HEK293 (cell line): ENCODE measurements around the gene RAB28.

Experiments
- CTCF ChIA-PET: fragments of 350-600 bp; formaldehyde crosslinking; extraction: SDS; loops from one replicate; lab custom pipeline; 2021; ENCODE audit warnings: antibody characterized with exemption; lab: Yijun Ruan, JAX
- POLR2A ChIA-PET: fragments of 300-600 bp; formaldehyde crosslinking; extraction: SDS; loops from one replicate; lab custom pipeline; 2020; ENCODE audit warnings: antibody characterized with exemption, inconsistent platforms; lab: Yijun Ruan, JAX
- H3K27ac ChIP-seq: fragments of 200-500 bp; sonication (Bioruptor generic); 2 replicates; pipeline ENCODE4 v1.5.1; 2014; ENCODE audit warnings: low read depth, low read length, control low read depth, inconsistent platforms; ENCODE audit errors: extremely low read depth
- H3K36me3 ChIP-seq, 2 experiments: fragments of 200-500 bp in 1 of 2; sonication (Bioruptor generic) in 1 of 2; 1 replicate in 1 of 2; 2 replicates in 1 of 2; pipeline ENCODE4 v1.5.1; 2014 to 2017; ENCODE audit warnings: inconsistent platforms in 2 of 2, low read length in 2 of 2; ENCODE audit not compliant: control insufficient read depth in 2 of 2, insufficient read depth in 1 of 2
- H3K4me1 ChIP-seq: fragments of 200-500 bp; sonication (Bioruptor generic); 2 replicates; pipeline ENCODE4 v1.5.1; 2014; ENCODE audit warnings: mild to moderate bottlenecking, low read length, inconsistent platforms; ENCODE audit not compliant: control insufficient read depth, insufficient read depth
- H3K4me3 ChIP-seq: 2 replicates; pipeline ENCODE4 v1.5.1; 2011; ENCODE audit warnings: low read depth, mild to moderate bottlenecking, control low read depth, low read length, moderate library complexity
- H3K9me3 ChIP-seq: fragments of 200-500 bp; sonication (Bioruptor generic); 2 replicates; pipeline ENCODE4 v1.5.1; 2014; ENCODE audit warnings: low read depth, low read length, inconsistent platforms; ENCODE audit not compliant: control insufficient read depth, insufficient read depth
- MYNN ChIP-seq: fragments of 450-650 bp; formaldehyde crosslinking; IDR thresholded peaks from 2 replicates; pipeline ENCODE4 v1.5.1; 2016; ENCODE audit warnings: missing biosample characterization, missing genetic modification characterization, borderline replicate concordance
- MZF1 ChIP-seq: fragments of 450-650 bp; formaldehyde crosslinking; IDR thresholded peaks from 2 replicates; pipeline ENCODE4 v1.5.1; 2017; ENCODE audit warnings: missing biosample characterization, missing genetic modification characterization, borderline replicate concordance
- PRDM1 ChIP-seq: fragments of 450-650 bp; formaldehyde crosslinking; IDR thresholded peaks from 2 replicates; pipeline ENCODE4; 2016; ENCODE audit warnings: missing biosample characterization, missing genetic modification characterization
- SALL2 ChIP-seq: fragments of 450-650 bp; formaldehyde crosslinking; IDR thresholded peaks from 2 replicates; pipeline ENCODE4 v1.5.0; 2017; ENCODE audit warnings: missing biosample characterization, mild to moderate bottlenecking, missing genetic modification characterization, borderline replicate concordance
- TCF7L2 ChIP-seq: IDR thresholded peaks from 2 replicates; pipeline ENCODE4 v1.6.1; 2011; ENCODE audit warnings: low read depth, mild to moderate bottlenecking, inconsistent platforms, low read length, moderate library complexity, borderline replicate concordance
- TRIM28 ChIP-seq: IDR thresholded peaks from 2 replicates; pipeline ENCODE4 v1.6.1; 2011; ENCODE audit warnings: low read length, control low read depth, borderline replicate concordance
- YY2 ChIP-seq: fragments of 450-650 bp; formaldehyde crosslinking; IDR thresholded peaks from 2 replicates; pipeline ENCODE4 v1.5.1; 2016; ENCODE audit warnings: missing biosample characterization, missing genetic modification characterization
- ZBTB48 ChIP-seq: fragments of 450-650 bp; formaldehyde crosslinking; IDR thresholded peaks from 2 replicates; pipeline ENCODE4 v1.5.1; 2016; ENCODE audit warnings: missing biosample characterization, missing genetic modification characterization
- ZEB2 ChIP-seq: fragments of 450-650 bp; formaldehyde crosslinking; IDR thresholded peaks from 2 replicates; pipeline ENCODE4 v1.5.1; 2016; ENCODE audit warnings: missing biosample characterization, missing genetic modification characterization
- ZNF138 ChIP-seq: fragments of 450-650 bp; formaldehyde crosslinking; IDR thresholded peaks from 2 replicates; pipeline ENCODE4 v1.5.1; 2016; ENCODE audit warnings: missing biosample characterization, missing genetic modification characterization, borderline replicate concordance
- ZNF146 ChIP-seq: fragments of 450-650 bp; formaldehyde crosslinking; IDR thresholded peaks from 2 replicates; pipeline ENCODE4 v1.5.1; 2016; ENCODE audit warnings: missing biosample characterization, missing genetic modification characterization
- ZNF148 ChIP-seq: fragments of 450-650 bp; formaldehyde crosslinking; IDR thresholded peaks from 2 replicates; pipeline ENCODE4 v1.5.0; 2017; ENCODE audit warnings: missing biosample characterization, missing genetic modification characterization, borderline replicate concordance
- ZNF223 ChIP-seq: fragments of 450-650 bp; formaldehyde crosslinking; IDR thresholded peaks from 2 replicates; pipeline ENCODE4 v1.5.1; 2016; ENCODE audit warnings: missing biosample characterization, missing genetic modification characterization
- ZNF274 ChIP-seq, 2 experiments: fragments of 200-500 bp in 1 of 2; fragments of 450-650 bp in 1 of 2; sonication (Bioruptor generic) in 1 of 2; formaldehyde crosslinking in 1 of 2; IDR thresholded peaks; 2 replicates each; pipeline versions ENCODE4 v1.5.1 to v1.6.1; 2014 to 2016; ENCODE audit warnings: borderline replicate concordance in 1 of 2, inconsistent platforms in 1 of 2, low read length in 1 of 2, missing biosample characterization in 1 of 2, missing genetic modification characterization in 1 of 2
- ZNF404 ChIP-seq: fragments of 450-650 bp; formaldehyde crosslinking; IDR thresholded peaks from 2 replicates; pipeline ENCODE4 v1.5.1; 2017; ENCODE audit warnings: missing biosample characterization, missing genetic modification characterization
- ZNF416 ChIP-seq: fragments of 450-650 bp; formaldehyde crosslinking; IDR thresholded peaks from 2 replicates; pipeline ENCODE4 v1.5.1; 2016; ENCODE audit warnings: missing biosample characterization, missing genetic modification characterization
- ZNF571 ChIP-seq: fragments of 450-650 bp; formaldehyde crosslinking; IDR thresholded peaks from 2 replicates; pipeline ENCODE4 v1.5.0; 2017; ENCODE audit warnings: missing biosample characterization, missing genetic modification characterization
- ZNF707 ChIP-seq: fragments of 450-650 bp; formaldehyde crosslinking; IDR thresholded peaks from 2 replicates; pipeline ENCODE4 v1.5.1; 2016; ENCODE audit warnings: missing biosample characterization, missing genetic modification characterization
- ZNF830 ChIP-seq: fragments of 450-650 bp; IDR thresholded peaks from 2 replicates; pipeline ENCODE4 v1.5.0; 2018; ENCODE audit warnings: missing biosample characterization, missing genetic modification characterization, low read depth, mild to moderate bottlenecking, moderate library complexity
- ZNF837 ChIP-seq: fragments of 450-650 bp; formaldehyde crosslinking; IDR thresholded peaks from 2 replicates; pipeline ENCODE4 v1.5.1; 2016; ENCODE audit warnings: missing biosample characterization, missing genetic modification characterization
- TF ChIP-seq, protein P1 (sequence below): IDR thresholded peaks from 2 replicates; pipeline ENCODE4 v1.6.1; 2011; ENCODE audit warnings: mild to moderate bottlenecking, low read depth, low read length, borderline replicate concordance
- TF ChIP-seq, protein P2 (sequence below): fragments of 450-650 bp; formaldehyde crosslinking; IDR thresholded peaks from 2 replicates; pipeline ENCODE4 v1.5.1; 2016; ENCODE audit warnings: missing biosample characterization, missing genetic modification characterization
- TF ChIP-seq, protein P3 (sequence below): fragments of 450-650 bp; formaldehyde crosslinking; IDR thresholded peaks from 2 replicates; pipeline ENCODE4 v1.5.1; 2016; ENCODE audit warnings: missing biosample characterization, missing genetic modification characterization
- TF ChIP-seq, protein P4 (sequence below): fragments of 450-650 bp; formaldehyde crosslinking; IDR thresholded peaks from 2 replicates; pipeline ENCODE4 v1.5.1; 2017; ENCODE audit warnings: missing biosample characterization, missing genetic modification characterization

Gene RAB28

GRCh38 chr4:13449590-13449989 lies 34.5 kb downstream of the RAB28 start:
- ChIA-PET CTCF (no interaction called here), POLR2A (no interaction called here)
- Histone ChIP-seq H3K27ac (no peak overlapping the region), H3K9me3 (no peaks in the 10 kb centered on the region), H3K4me3 (no peak overlapping the region), H3K36me3 (peaks cover 0 to 6% of the 10 kb centered on the region in 2 experiments; a peak in 1 of 3 replicates), H3K4me1 (no peaks in the 10 kb centered on the region)
- no peak for TF ChIP-seq ZNF146 (tag by site-specific recombination)
- TF ChIP-seq PRDM1 (tag by site-specific recombination): no peak
- TF ChIP-seq, protein P1, sequence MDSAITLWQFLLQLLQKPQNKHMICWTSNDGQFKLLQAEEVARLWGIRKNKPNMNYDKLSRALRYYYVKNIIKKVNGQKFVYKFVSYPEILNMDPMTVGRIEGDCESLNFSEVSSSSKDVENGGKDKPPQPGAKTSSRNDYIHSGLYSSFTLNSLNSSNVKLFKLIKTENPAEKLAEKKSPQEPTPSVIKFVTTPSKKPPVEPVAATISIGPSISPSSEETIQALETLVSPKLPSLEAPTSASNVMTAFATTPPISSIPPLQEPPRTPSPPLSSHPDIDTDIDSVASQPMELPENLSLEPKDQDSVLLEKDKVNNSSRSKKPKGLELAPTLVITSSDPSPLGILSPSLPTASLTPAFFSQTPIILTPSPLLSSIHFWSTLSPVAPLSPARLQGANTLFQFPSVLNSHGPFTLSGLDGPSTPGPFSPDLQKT: no peak
- no peak for TF ChIP-seq TCF7L2
- TF ChIP-seq ZNF148 (tag by site-specific recombination): no peak
- no peak for TF ChIP-seq ZNF571 (tag by site-specific recombination)
- no peak for TF ChIP-seq ZNF138
- no peak for TF ChIP-seq ZNF707
- TF ChIP-seq ZNF274 (IDR thresholded peaks at IDR 0.05; ENCODE audit: low read length): no peak
- TF ChIP-seq ZNF274 (tag by site-specific recombination; IDR thresholded peaks at IDR 0.05; ENCODE audit: borderline replicate concordance): no peak
- no peak for TF ChIP-seq ZNF223 (tag by site-specific recombination)

GRCh38 chr4:13445841-13446790 lies 38.0 kb downstream of the RAB28 start:
- H3K36me3 ChIP-seq: peaks cover 0 to 3% of the 10 kb centered on the region in 2 experiments; a peak in 1 of 3 replicates
- no peak overlapping the region for H3K4me3 ChIP-seq
- ChIA-PET CTCF (no interaction called here), POLR2A (no interaction called here)
- H3K9me3 ChIP-seq: no peaks in the 10 kb centered on the region
- H3K4me1 ChIP-seq: 0 out of 2 replicates have a peak, but pooled peaks cover 2% of the 10 kb centered on the region
- H3K27ac ChIP-seq: no peak overlapping the region
- TF ChIP-seq MZF1: no peak
- no peak for TF ChIP-seq ZNF404 (tag by site-specific recombination)
- TF ChIP-seq, protein P2, sequence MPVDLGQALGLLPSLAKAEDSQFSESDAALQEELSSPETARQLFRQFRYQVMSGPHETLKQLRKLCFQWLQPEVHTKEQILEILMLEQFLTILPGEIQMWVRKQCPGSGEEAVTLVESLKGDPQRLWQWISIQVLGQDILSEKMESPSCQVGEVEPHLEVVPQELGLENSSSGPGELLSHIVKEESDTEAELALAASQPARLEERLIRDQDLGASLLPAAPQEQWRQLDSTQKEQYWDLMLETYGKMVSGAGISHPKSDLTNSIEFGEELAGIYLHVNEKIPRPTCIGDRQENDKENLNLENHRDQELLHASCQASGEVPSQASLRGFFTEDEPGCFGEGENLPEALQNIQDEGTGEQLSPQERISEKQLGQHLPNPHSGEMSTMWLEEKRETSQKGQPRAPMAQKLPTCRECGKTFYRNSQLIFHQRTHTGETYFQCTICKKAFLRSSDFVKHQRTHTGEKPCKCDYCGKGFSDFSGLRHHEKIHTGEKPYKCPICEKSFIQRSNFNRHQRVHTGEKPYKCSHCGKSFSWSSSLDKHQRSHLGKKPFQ (tag by site-specific recombination): no peak
- no peak for TF ChIP-seq ZNF830
- TF ChIP-seq SALL2 (tag by site-specific recombination): no peak
- no peak for TF ChIP-seq ZNF416 (tag by site-specific recombination)
- TF ChIP-seq YY2 (tag by site-specific recombination): no peak
- TF ChIP-seq, protein P3, sequence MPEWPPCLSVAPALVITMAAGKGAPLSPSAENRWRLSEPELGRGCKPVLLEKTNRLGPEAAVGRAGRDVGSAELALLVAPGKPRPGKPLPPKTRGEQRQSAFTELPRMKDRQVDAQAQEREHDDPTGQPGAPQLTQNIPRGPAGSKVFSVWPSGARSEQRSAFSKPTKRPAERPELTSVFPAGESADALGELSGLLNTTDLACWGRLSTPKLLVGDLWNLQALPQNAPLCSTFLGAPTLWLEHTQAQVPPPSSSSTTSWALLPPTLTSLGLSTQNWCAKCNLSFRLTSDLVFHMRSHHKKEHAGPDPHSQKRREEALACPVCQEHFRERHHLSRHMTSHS: no peak
- no peak for TF ChIP-seq PRDM1 (tag by site-specific recombination)
- TF ChIP-seq ZNF837 (tag by site-specific recombination): no peak
- no peak for TF ChIP-seq TRIM28
- no peak for TF ChIP-seq ZEB2 (tag by site-specific recombination)
- TF ChIP-seq, protein P4, sequence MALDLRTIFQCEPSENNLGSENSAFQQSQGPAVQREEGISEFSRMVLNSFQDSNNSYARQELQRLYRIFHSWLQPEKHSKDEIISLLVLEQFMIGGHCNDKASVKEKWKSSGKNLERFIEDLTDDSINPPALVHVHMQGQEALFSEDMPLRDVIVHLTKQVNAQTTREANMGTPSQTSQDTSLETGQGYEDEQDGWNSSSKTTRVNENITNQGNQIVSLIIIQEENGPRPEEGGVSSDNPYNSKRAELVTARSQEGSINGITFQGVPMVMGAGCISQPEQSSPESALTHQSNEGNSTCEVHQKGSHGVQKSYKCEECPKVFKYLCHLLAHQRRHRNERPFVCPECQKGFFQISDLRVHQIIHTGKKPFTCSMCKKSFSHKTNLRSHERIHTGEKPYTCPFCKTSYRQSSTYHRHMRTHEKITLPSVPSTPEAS (tag by site-specific recombination): no peak
- TF ChIP-seq MYNN: no peak
- no peak for TF ChIP-seq ZBTB48 (tag by site-specific recombination)
